GM18873 (cell line): ENCODE measurements around the gene NPRL2.

ENCODE experiments used
- ATAC-seq: cut with Tn5 transposase; IDR thresholded peaks from one replicate; pipeline ENCODE4 v1.9.1; 2021; ENCODE audit warnings: mild to moderate bottlenecking, moderate library complexity, moderate number of reproducible peaks; ENCODE audit not compliant: unreplicated experiment, low FRiP score

NPRL2 gene

GRCh38 chr3:50350527-50351322 is at the start of gene NPRL2, which contains the start of gene CYB561D2:
Gene NPRL2, minus strand, starts transcription at chr3:50350775. Its CDS starts 123 bp downstream, at chr3:50350652.
Gene CYB561D2, plus strand, starts transcription at chr3:50350862. Its CDS starts 572 bp downstream, at chr3:50351434.
- peak; percentile 65 for ATAC-seq

DNA sequence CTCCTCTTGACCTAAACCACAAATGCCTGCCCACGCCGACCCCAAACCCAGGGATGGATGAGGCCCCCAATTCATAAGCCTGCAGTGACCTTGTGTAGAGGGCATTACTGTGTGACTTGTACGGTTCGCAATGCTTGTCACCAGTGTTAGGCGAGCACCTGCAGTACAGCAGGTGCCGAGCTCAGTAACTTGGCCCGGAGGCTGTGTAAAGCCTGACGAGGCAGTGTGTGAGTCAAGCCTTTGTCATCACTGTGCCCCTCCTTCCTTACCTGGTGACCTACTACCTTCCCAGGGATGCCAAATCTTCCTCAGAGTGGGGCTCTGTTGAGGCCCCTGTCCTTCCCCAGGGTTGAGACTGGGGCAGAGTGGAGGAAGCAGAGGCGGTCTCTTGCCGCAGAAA is 45.9 kb upstream of the NPRL2 start:
- no peak for ATAC-seq

- ATAC-seq = no peak
Measured at GRCh38 chr3:50395070-50395860, 44.7 kb upstream of the NPRL2 start.

- ATAC-seq = no peak
Measured at GRCh38 chr3:50393061-50393460, 42.5 kb upstream of the NPRL2 start.

- ATAC-seq = no peak
Measured at GRCh38 chr3:50392101-50392715, 41.6 kb upstream of the NPRL2 start.

GRCh38 chr3:50390508-50391224 is 40.1 kb upstream of the NPRL2 start:
- no peak for ATAC-seq

GRCh38 chr3:50389414-50389767 is 38.8 kb upstream of the NPRL2 start:
- ATAC-seq = no peak

DNA sequence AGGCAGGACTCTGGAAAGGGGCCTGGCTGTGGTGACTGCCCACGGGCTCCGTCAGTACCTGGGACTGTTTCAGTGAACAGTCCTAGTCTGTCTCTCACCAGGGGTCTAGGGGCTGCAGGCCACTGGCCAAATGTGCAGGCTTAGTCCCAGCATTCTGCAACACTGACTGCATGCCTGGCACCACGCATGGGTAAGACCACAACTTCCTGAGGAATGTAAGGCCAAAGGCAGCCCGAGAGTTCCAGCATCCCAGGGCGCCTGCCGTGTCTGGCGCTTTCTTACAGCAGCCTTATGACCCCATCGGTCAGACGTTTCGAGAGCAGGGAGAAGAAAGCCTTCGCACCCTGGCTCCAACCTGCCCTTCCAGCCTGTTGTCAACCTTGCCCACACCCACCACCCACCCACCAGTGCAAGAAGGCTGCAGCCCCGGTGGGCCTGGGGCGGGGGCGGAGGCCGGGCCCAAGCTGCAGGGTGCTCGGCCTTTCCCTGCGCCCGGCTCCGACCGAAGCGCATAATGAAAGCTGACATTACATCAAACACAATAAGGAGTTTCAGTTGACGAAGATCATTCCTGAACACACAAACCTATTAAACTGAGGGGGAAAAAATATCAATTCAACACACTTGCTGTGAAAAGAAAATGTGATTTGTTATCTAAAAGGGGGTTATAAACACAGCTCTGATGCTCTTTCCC is 38.3 kb upstream of the NPRL2 start:
- no peak for ATAC-seq

GRCh38 chr3:50388016-50388719 is 37.6 kb upstream of the NPRL2 start:
- no peak for ATAC-seq

DNA sequence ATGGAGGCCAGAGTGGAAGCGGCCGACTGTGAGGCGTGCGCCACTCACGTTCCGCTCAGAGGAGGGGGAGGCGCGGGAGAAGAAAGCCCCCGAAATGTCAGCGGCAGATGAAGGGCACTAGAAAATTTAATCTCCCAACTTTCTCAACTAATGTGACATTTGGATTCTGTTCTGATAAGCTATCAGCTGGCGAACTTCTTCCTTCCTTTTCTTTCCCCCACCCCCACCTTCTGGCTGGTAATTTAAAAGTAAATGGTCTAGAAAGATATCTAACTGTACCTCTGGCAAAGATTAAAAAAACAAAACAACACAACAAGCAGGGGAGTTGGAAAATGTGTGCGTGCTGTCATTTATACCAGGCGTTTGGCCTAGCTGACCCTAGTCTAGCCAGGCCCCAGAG is 35.2 kb upstream of the NPRL2 start:
- ATAC-seq = no peak

DNA sequence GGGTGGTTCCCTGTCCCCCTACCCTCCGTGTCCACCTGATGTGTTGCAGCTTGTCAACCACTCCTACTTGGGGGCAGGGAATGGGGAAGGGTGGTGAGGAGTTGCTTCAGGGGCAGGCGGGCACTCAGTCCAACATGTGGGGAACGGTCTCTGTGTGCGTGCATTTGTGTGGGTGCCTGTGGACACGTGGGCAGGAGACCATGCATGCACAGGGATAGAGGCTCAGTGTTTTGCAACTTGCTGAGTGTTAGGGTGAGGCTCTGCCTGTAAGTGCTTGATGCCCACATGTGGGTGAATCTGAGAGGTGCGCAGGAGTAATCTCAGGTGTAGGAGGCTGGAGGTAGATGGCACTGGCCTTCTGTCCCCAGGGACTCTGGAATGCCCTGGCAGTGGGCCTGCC is 33.2 kb upstream of the NPRL2 start:
- no peak for ATAC-seq

DNA sequence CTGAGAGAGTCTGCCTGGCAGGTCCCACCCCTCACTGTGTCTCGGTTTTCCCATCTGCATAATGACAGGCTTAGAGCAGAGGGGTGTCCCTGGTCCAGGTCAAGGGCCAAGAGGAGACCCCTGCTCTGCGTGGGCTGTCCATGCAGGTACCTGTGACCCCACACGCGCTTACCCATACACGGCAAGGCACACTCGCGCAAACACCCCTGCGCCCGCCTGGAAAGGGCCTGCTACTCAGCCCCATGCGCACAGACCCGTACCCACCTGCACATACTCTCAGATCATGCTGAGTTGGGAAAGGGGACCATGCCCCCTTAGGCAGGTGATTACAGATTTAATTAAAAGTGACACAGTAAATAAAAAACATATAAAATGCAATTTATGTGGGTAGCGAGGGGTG is 32.1 kb upstream of the NPRL2 start:
- no peak for ATAC-seq

GRCh38 chr3:50381383-50381782 is 30.8 kb upstream of the NPRL2 start:
- ATAC-seq = no peak

DNA sequence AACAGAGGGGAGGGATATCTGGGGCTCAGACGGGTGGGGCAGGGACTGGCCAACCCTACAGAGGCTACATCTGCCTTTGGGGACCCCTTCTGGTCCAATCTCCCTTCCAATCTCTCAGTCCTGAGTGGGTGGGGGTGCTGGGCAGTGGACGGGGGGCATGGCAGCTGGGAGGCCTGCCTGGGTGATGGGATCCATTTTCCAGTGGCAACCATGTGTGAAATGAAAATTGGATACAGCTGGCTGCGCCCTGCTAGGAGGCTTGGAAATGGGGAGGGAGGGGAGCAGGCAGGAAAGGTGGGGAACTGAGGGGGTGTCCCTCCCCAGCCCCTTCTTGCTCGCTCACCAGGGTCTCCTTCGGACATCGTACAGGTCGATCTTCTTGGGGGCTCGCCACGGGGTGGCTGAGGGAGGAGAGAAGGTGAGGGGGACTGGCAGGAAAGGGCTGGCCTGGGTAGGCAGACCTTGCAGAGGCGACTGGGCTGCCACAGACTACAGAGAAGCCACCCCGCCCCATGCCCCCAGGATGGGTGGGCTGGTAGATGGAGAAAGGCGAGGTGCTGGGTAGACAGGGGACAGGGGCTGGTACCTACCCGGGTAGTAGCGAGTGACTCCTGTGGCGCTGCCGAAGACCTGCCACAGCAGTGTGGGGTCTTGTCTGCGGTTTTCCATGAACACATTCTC is 30.0 kb upstream of the NPRL2 start:
- no peak for ATAC-seq

GRCh38 chr3:50378757-50379156 is 28.2 kb upstream of the NPRL2 start:
- no peak for ATAC-seq

DNA sequence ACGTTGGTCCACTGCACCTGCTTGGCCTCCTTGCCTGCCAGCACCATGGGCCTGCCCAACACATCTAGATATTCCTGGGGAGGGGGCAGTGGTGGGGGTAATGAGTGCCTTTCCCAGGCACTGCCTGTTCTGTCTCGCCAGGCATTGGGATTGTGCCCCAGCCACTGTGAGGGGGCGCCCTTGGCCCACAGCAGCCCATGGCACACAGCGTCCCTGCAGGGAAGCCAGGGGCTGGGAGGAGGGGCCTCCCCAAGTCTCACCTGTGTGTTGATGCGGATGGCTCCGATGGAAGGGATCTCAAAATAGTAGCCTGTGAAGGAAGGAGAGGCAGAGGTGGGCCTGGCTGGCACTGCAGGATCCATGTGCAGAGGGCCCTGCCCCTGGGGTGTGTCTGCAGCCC is 27.4 kb upstream of the NPRL2 start:
- ATAC-seq = no peak

- ATAC-seq = no peak
Measured at GRCh38 chr3:50375258-50375931, 24.8 kb upstream of the NPRL2 start.
